ENCODE measurements around the gene CAMTA1. TPM values are rescaled to one million over a fixed set of nuclear protein-coding genes. Genes with fewer than 3 reads are reported as not detected.

The CAMTA1 gene
- total RNA-seq, 5 donors from 2014 or later (not counting 1 experiment from before 2014, with no cell fraction given): 29.7 to 37.4 (median 34.6) TPM

- H3K9me3 ChIP-seq: no peaks in the 10 kb centered on the region
- no peak for ATAC-seq (replicated peaks in 1 of 4)
- DNase-seq: no peak
- H3K4me3 ChIP-seq (ENCODE audit: control insufficient read depth in 1 of 2, extremely low read depth in 1 of 2, low read length in 1 of 2): no peak overlapping the region
- no peaks in the 10 kb centered on the region for H3K4me1 Mint-ChIP-seq
- no peak overlapping the region for H3K27ac Mint-ChIP-seq
- H3K9me3 Mint-ChIP-seq: no peaks in the 10 kb centered on the region
- ChIA-PET CTCF (no interaction called here), POLR2A (no interaction called here)
- H3K4me3 Mint-ChIP-seq: no peak overlapping the region
- peaks cover 3% of the 10 kb centered on the region in 2 donors for H3K27me3 Mint-ChIP-seq
- H3K36me3 Mint-ChIP-seq: no peaks in the 10 kb centered on the region
- no peaks in the 10 kb centered on the region for H3K36me3 ChIP-seq (ENCODE audit: control insufficient read depth in 2 of 2, extremely low read depth in 1 of 2, insufficient read depth in 1 of 2, low read length in 1 of 2)
- no peak overlapping the region for H3K27ac ChIP-seq (ENCODE audit: low read length)
- H3K27me3 ChIP-seq (replicated peaks in 1 of 2; ENCODE audit: control insufficient read depth in 2 of 2, extremely low read depth in 1 of 2, insufficient read depth in 2 of 2, low read length in 1 of 2): peaks cover 0 to 8% of the 10 kb centered on the region in 2 experiments
- 66% methylated on average over 5 of the region's 5 CpGs for WGBS (ENCODE audit: insufficient coverage)
- H3K4me1 ChIP-seq (ENCODE audit: control insufficient read depth in 1 of 2, extremely low read depth in 1 of 2, insufficient read depth in 2 of 2, low read length in 2 of 2): no peaks in the 10 kb centered on the region
Measured at GRCh38 chr1:7475691-7476090, 690.4 kb downstream of the CAMTA1 start.

GRCh38 chr1:7476402-7476801 lies 691.1 kb downstream of the CAMTA1 start:
- H3K36me3 ChIP-seq (ENCODE audit: control insufficient read depth in 2 of 2, extremely low read depth in 1 of 2, insufficient read depth in 1 of 2, low read length in 1 of 2): no peaks in the 10 kb centered on the region
- Mint-ChIP-seq H3K9me3 (no peaks in the 10 kb centered on the region), H3K27me3 (peaks cover 0 to 3% of the 10 kb centered on the region in 2 donors), H3K4me1 (no peaks in the 10 kb centered on the region), H3K27ac (no peak overlapping the region), H3K4me3 (no peak overlapping the region), H3K36me3 (no peaks in the 10 kb centered on the region)
- no peak overlapping the region for H3K27ac ChIP-seq (ENCODE audit: low read length)
- H3K4me1 ChIP-seq (ENCODE audit: control insufficient read depth in 1 of 2, extremely low read depth in 1 of 2, insufficient read depth in 2 of 2, low read length in 2 of 2): no peaks in the 10 kb centered on the region
- ChIA-PET POLR2A (no interaction called here), CTCF (no interaction called here)
- peaks cover 0 to 8% of the 10 kb centered on the region in 2 experiments for H3K27me3 ChIP-seq (replicated peaks in 1 of 2; ENCODE audit: control insufficient read depth in 2 of 2, extremely low read depth in 1 of 2, insufficient read depth in 2 of 2, low read length in 1 of 2)
- ATAC-seq (replicated peaks in 1 of 4) (no peak), DNase-seq (no peak)
- WGBS (ENCODE audit: insufficient coverage): 90% methylated on average over 2 of the region's 2 CpGs
- no peak overlapping the region for H3K4me3 ChIP-seq (ENCODE audit: control insufficient read depth in 1 of 2, extremely low read depth in 1 of 2, low read length in 1 of 2)
- H3K9me3 ChIP-seq: no peaks in the 10 kb centered on the region

GRCh38 chr1:7476861-7477547 lies 691.8 kb downstream of the CAMTA1 start:
- Mint-ChIP-seq H3K36me3 (no peaks in the 10 kb centered on the region), H3K4me3 (no peak overlapping the region), H3K27me3 (peaks cover 0 to 3% of the 10 kb centered on the region in 2 donors), H3K9me3 (no peaks in the 10 kb centered on the region), H3K4me1 (no peaks in the 10 kb centered on the region), H3K27ac (no peak overlapping the region)
- H3K27ac ChIP-seq (ENCODE audit: low read length): no peak overlapping the region
- H3K4me3 ChIP-seq (ENCODE audit: control insufficient read depth in 1 of 2, extremely low read depth in 1 of 2, low read length in 1 of 2): no peak overlapping the region
- H3K4me1 ChIP-seq (ENCODE audit: control insufficient read depth in 1 of 2, extremely low read depth in 1 of 2, insufficient read depth in 2 of 2, low read length in 2 of 2): no peaks in the 10 kb centered on the region
- CTCF ChIA-PET: no interaction called here
- H3K27me3 ChIP-seq (replicated peaks in 1 of 2; ENCODE audit: control insufficient read depth in 2 of 2, extremely low read depth in 1 of 2, insufficient read depth in 2 of 2, low read length in 1 of 2): peaks cover 0 to 8% of the 10 kb centered on the region in 2 experiments
- no peaks in the 10 kb centered on the region for H3K9me3 ChIP-seq
- POLR2A ChIA-PET: no interaction called here
- DNase-seq (no peak), ATAC-seq (replicated peaks in 1 of 4) (no peak)
- 83% methylated on average over 12 of the region's 17 CpGs for WGBS (ENCODE audit: insufficient coverage)
- H3K36me3 ChIP-seq (ENCODE audit: control insufficient read depth in 2 of 2, extremely low read depth in 1 of 2, insufficient read depth in 1 of 2, low read length in 1 of 2): no peaks in the 10 kb centered on the region

DNA sequence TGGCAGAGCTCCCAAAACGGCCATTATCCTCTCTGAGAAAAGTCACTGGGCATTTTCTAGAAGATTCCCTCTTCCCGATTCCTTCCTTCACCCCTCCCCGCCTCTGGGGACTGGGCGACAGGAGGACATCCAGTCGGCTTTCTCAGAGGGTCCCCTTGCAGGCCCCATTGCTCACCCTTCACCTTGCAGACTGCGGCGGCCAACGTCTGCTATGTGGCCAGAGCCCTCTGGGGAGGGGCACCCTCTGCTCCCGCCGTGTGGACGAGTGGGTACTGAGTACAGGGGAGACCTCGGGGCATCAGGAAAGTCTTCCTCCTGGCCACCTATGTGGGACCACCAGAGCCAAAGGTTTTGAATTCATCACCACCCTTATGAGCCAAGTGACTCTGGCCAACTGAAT lies 692.3 kb downstream of the CAMTA1 start:
- H3K9me3 ChIP-seq: no peaks in the 10 kb centered on the region
- H3K36me3 ChIP-seq (ENCODE audit: control insufficient read depth in 2 of 2, extremely low read depth in 1 of 2, insufficient read depth in 1 of 2, low read length in 1 of 2): no peaks in the 10 kb centered on the region
- no peak overlapping the region for H3K4me3 ChIP-seq (ENCODE audit: control insufficient read depth in 1 of 2, extremely low read depth in 1 of 2, low read length in 1 of 2)
- ATAC-seq (replicated peaks in 1 of 4) (no peak), DNase-seq (no peak)
- POLR2A ChIA-PET: no interaction called here
- peaks cover 0 to 8% of the 10 kb centered on the region in 2 experiments for H3K27me3 ChIP-seq (replicated peaks in 1 of 2; ENCODE audit: control insufficient read depth in 2 of 2, extremely low read depth in 1 of 2, insufficient read depth in 2 of 2, low read length in 1 of 2)
- no peaks in the 10 kb centered on the region for H3K9me3 Mint-ChIP-seq
- H3K4me3 Mint-ChIP-seq: no peak overlapping the region
- H3K27me3 Mint-ChIP-seq: peaks cover 0 to 3% of the 10 kb centered on the region in 2 donors
- H3K36me3 Mint-ChIP-seq: no peaks in the 10 kb centered on the region
- no peak overlapping the region for H3K27ac ChIP-seq (ENCODE audit: low read length)
- WGBS (ENCODE audit: insufficient coverage): no CpG with 5 or more reads among the region's 12 CpGs
- H3K4me1 ChIP-seq (ENCODE audit: control insufficient read depth in 1 of 2, extremely low read depth in 1 of 2, insufficient read depth in 2 of 2, low read length in 2 of 2): no peaks in the 10 kb centered on the region
- no peaks in the 10 kb centered on the region for H3K4me1 Mint-ChIP-seq
- CTCF ChIA-PET: no interaction called here
- no peak overlapping the region for H3K27ac Mint-ChIP-seq

DNA sequence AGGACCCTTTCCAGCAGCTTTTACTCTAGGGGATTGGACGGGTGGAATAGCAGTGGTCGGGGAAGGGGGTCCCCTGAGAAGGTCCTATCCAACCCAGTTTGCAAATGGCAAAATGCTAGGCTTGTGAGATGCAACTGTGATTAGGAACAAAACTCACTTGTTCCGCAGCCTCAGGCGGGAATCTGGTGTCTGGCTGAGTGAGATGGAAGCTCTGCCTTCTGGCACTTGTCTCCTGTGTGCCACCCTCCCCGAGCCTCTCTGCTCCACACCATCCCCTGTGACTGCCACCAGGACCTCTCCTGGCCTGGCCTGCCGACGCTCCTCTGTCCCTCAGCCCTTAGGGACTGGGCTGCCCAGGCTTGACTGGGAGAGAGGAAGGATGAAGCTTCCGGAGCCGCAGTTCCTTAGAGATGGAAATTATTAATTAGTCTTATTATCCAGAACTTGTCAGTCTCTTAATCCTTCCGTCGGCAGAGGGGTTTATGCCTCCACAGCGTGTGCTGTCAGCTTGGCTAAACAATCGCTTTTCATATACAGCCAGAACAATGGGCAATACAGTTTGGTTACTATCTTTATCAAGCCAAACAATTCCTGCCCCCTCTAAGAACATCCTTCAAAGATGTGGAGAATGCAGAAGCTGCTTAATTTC lies 693.0 kb downstream of the CAMTA1 start:
- no peaks in the 10 kb centered on the region for H3K4me1 ChIP-seq (ENCODE audit: control insufficient read depth in 1 of 2, extremely low read depth in 1 of 2, insufficient read depth in 2 of 2, low read length in 2 of 2)
- no peaks in the 10 kb centered on the region for H3K9me3 Mint-ChIP-seq
- no peak overlapping the region for H3K27ac ChIP-seq (ENCODE audit: low read length)
- 80% methylated on average over 3 of the region's 13 CpGs for WGBS (ENCODE audit: insufficient coverage)
- DNase-seq (no peak), ATAC-seq (replicated peaks in 1 of 4) (no peak)
- POLR2A ChIA-PET: no interaction called here
- peaks cover 0 to 15% of the 10 kb centered on the region in 2 experiments for H3K27me3 ChIP-seq (replicated peaks in 1 of 2; ENCODE audit: control insufficient read depth in 2 of 2, extremely low read depth in 1 of 2, insufficient read depth in 2 of 2, low read length in 1 of 2)
- no peak overlapping the region for H3K27ac Mint-ChIP-seq
- H3K36me3 ChIP-seq (ENCODE audit: control insufficient read depth in 2 of 2, extremely low read depth in 1 of 2, insufficient read depth in 1 of 2, low read length in 1 of 2): no peaks in the 10 kb centered on the region
- H3K4me3 Mint-ChIP-seq: no peak overlapping the region
- H3K4me3 ChIP-seq (ENCODE audit: control insufficient read depth in 1 of 2, extremely low read depth in 1 of 2, low read length in 1 of 2): no peak overlapping the region
- CTCF ChIA-PET: interaction anchor here in 1 of 2 donors (0.7 kb wide), 1 partner anchor 366 kb away, joined by 3 read pairs; no protein-coding TSS in a partner anchor
- H3K27me3 Mint-ChIP-seq: peaks cover 4 to 7% of the 10 kb centered on the region in 2 donors
- no peaks in the 10 kb centered on the region for H3K4me1 Mint-ChIP-seq
- no peaks in the 10 kb centered on the region for H3K36me3 Mint-ChIP-seq
- no peaks in the 10 kb centered on the region for H3K9me3 ChIP-seq

- POLR2A ChIA-PET: no interaction called here
- no peaks in the 10 kb centered on the region for H3K4me1 ChIP-seq (ENCODE audit: control insufficient read depth in 1 of 2, extremely low read depth in 1 of 2, insufficient read depth in 2 of 2, low read length in 2 of 2)
- H3K4me3 Mint-ChIP-seq: no peak overlapping the region
- H3K9me3 Mint-ChIP-seq: no peaks in the 10 kb centered on the region
- H3K27me3 Mint-ChIP-seq: peaks cover 4 to 8% of the 10 kb centered on the region in 2 donors
- no peaks in the 10 kb centered on the region for H3K4me1 Mint-ChIP-seq
- H3K27me3 ChIP-seq (replicated peaks in 1 of 2; ENCODE audit: control insufficient read depth in 2 of 2, extremely low read depth in 1 of 2, insufficient read depth in 2 of 2, low read length in 1 of 2): peaks cover 0 to 21% of the 10 kb centered on the region in 2 experiments
- no peaks in the 10 kb centered on the region for H3K9me3 ChIP-seq
- H3K4me3 ChIP-seq (ENCODE audit: control insufficient read depth in 1 of 2, extremely low read depth in 1 of 2, low read length in 1 of 2): no peak overlapping the region
- no peak for DNase-seq
- no peaks in the 10 kb centered on the region for H3K36me3 ChIP-seq (ENCODE audit: control insufficient read depth in 2 of 2, extremely low read depth in 1 of 2, insufficient read depth in 1 of 2, low read length in 1 of 2)
- WGBS (ENCODE audit: insufficient coverage): 61% methylated on average over 9 of the region's 14 CpGs
- no peak overlapping the region for H3K27ac Mint-ChIP-seq
- H3K27ac ChIP-seq (ENCODE audit: low read length): no peak overlapping the region
- CTCF ChIA-PET: interaction anchor here in 1 of 2 donors (0.7 kb wide), 1 partner anchor 365 kb away, joined by 3 read pairs; no protein-coding TSS in a partner anchor
- no peaks in the 10 kb centered on the region for H3K36me3 Mint-ChIP-seq
- no peak for ATAC-seq (replicated peaks in 1 of 4)
Measured at GRCh38 chr1:7478809-7479499, 693.7 kb downstream of the CAMTA1 start.

All from T-cell (primary cell).